PC-3 (cell line): ENCODE measurements around the gene TCFL5. TPM values are rescaled to one million over a fixed set of nuclear protein-coding genes. Genes with fewer than 3 reads are reported as not detected.

Experiments used
- ATAC-seq: fragments of 200-7000 bp; cut with Tn5 transposase; 2 replicates; pipeline ENCODE4 v1.9.1; 2020; ENCODE audit warnings: mild to moderate bottlenecking, moderate library complexity
- BruUV-seq: library from RNA; stranded (reverse); fragments of 400-500 nt; replicated peaks from 2 replicates; lab custom pipeline; 2021; lab: Mats Ljungman, UMichigan
- CTCF ChIA-PET: fragments of 300-600 bp; sonication (Branson Sonifier 250); formaldehyde crosslinking; loops from one replicate; lab custom pipeline; 2022; ENCODE audit warnings: antibody characterized with exemption; lab: Charles Lee
- POLR2A ChIA-PET: fragments of 300-600 bp; sonication (Branson Sonifier 250); formaldehyde crosslinking; loops from one replicate; lab custom pipeline; 2022; ENCODE audit warnings: antibody characterized with exemption; ENCODE audit not compliant: unreplicated experiment; lab: Charles Lee
- DNase-seq: peaks from one replicate; pipeline ENCODE4 v3.0.0-alpha.2; 2015
- H2AFZ ChIP-seq: fragments of 300-600 bp; sonication (generic); 2 replicates; pipeline ENCODE4 v1.6.0; 2016; ENCODE audit warnings: antibody characterized with exemption, low read length
- H3F3A ChIP-seq: fragments of 300-600 bp; sonication (generic); one replicate; pipeline ENCODE4 v1.6.0; 2017; ENCODE audit warnings: antibody characterized with exemption, low read length, control low read depth, mild to moderate bottlenecking; ENCODE audit not compliant: unreplicated experiment
- H3K27ac ChIP-seq: fragments of 300-600 bp; sonication (generic); 2 replicates; pipeline ENCODE4 v1.5.1; 2016; ENCODE audit warnings: mild to moderate bottlenecking, low read length
- H3K27me3 ChIP-seq: fragments of 300-600 bp; sonication (generic); 2 replicates; pipeline ENCODE4 v1.6.1; 2016; ENCODE audit warnings: low read length, mixed read lengths
- H3K36me3 ChIP-seq: fragments of 300-600 bp; sonication (generic); 2 replicates; pipeline ENCODE4 v1.6.1; 2016; ENCODE audit warnings: low read depth, mixed run types, low read length, mixed read lengths
- H3K4me1 ChIP-seq: fragments of 300-600 bp; sonication (generic); 2 replicates; pipeline ENCODE4 v1.5.1; 2016; ENCODE audit warnings: low read length; ENCODE audit not compliant: insufficient read depth
- H3K4me2 ChIP-seq: fragments of 300-600 bp; sonication (generic); 2 replicates; pipeline ENCODE4 v1.6.0; 2016; ENCODE audit warnings: low read length
- H3K4me3 ChIP-seq: fragments of 300-600 bp; sonication (generic); 2 replicates; pipeline ENCODE4 v1.5.1; 2016; ENCODE audit warnings: mild to moderate bottlenecking, low read length, mixed read lengths
- H3K79me2 ChIP-seq: fragments of 300-600 bp; sonication (generic); 2 replicates; pipeline ENCODE4 v1.6.1; 2017; ENCODE audit warnings: low read length, mixed read lengths
- H3K9ac ChIP-seq: fragments of 300-600 bp; sonication (generic); 2 replicates; pipeline ENCODE4 v1.6.0; 2016; ENCODE audit warnings: mild to moderate bottlenecking, low read length
- H3K9me2 ChIP-seq: fragments of 300-600 bp; sonication (generic); replicated peaks from 2 replicates; pipeline ENCODE4 v1.6.1; 2016; ENCODE audit warnings: mixed run types, low read length, mixed read lengths
- H3K9me3 ChIP-seq: fragments of 300-600 bp; sonication (generic); 2 replicates; pipeline ENCODE4 v1.6.1; 2016; ENCODE audit warnings: low read length, mixed read lengths
- H4K20me1 ChIP-seq: fragments of 300-600 bp; sonication (generic); 2 replicates; pipeline ENCODE4 v1.6.1; 2016; ENCODE audit warnings: low read length, mixed read lengths
- CTCF ChIP-seq: fragments of 300-600 bp; sonication (generic); conservative IDR thresholded peaks from 2 replicates; pipeline ENCODE4 v1.5.1; 2017; ENCODE audit warnings: antibody characterized with exemption, low read depth, mild to moderate bottlenecking, low read length
- EZH2 ChIP-seq: fragments of 300-600 bp; sonication (generic); IDR thresholded peaks from one replicate; pipeline ENCODE4 v1.6.1; 2017; ENCODE audit warnings: antibody characterized with exemption, mild to moderate bottlenecking, low read length; ENCODE audit not compliant: unreplicated experiment
- EZH2phosphoT487 ChIP-seq: fragments of 300-600 bp; sonication (generic); IDR thresholded peaks from 2 replicates; pipeline ENCODE4 v1.6.1; 2018; ENCODE audit warnings: mild to moderate bottlenecking, antibody characterized with exemption, low read length, borderline replicate concordance
- intact Hi-C: fragments of 100-400 bp; cut with micrococcal nuclease; formaldehyde crosslinking; loops from 2 replicates; pipeline ENCODE4 v1.9.0; 2023
- total RNA-seq: library from RNA; depleted of rRNA; stranded (reverse); fragments of >200 nt; gene quantifications from 2 replicates; pipeline ENCODE4 v1.2.3, GENCODE V29; 2014

TCFL5 gene
- total RNA-seq, 1 experiment from 2014 or later, result 15.8 TPM

- BruUV-seq, result no TSS peak
- Histone ChIP-seq H3K27ac (no peak overlapping the region), H3K4me3 (no peak overlapping the region), H3K9ac (no peak overlapping the region), H3K36me3 (peaks cover 54% of the 10 kb centered on the region), H3K79me2 (no peaks in the 10 kb centered on the region), H3K27me3 (no peaks in the 10 kb centered on the region), H3F3A (no peaks in the 10 kb centered on the region), H3K4me2 (no peak overlapping the region), H2AFZ (no peak overlapping the region), H3K9me3 (no peaks in the 10 kb centered on the region), H3K4me1 (no peaks in the 10 kb centered on the region), H3K9me2 (no peaks in the 10 kb centered on the region), H4K20me1 (no peaks in the 10 kb centered on the region)
- DNase-seq (no peak), ATAC-seq (no peak)
- CTCF ChIA-PET, result no interaction called here
- POLR2A ChIA-PET, result no interaction called here
- intact Hi-C loops, result no loop called here
- TF ChIP-seq EZH2phosphoT487 (no peak), EZH2 (no peak), CTCF (no peak)
Observed at GRCh38 chr20:62894261-62894660, 32.6 kb upstream of the TCFL5 start.

- POLR2A ChIA-PET, result interaction anchor here (0.7 kb wide), 1 partner anchor 13 kb away, joined by 3 read pairs; no protein-coding TSS in a partner anchor
- no peak overlapping the region for H3K4me3 ChIP-seq
- no peak for ATAC-seq
- no peaks in the 10 kb centered on the region for H3K9me2 ChIP-seq
- H3K36me3 ChIP-seq, result peaks cover 60% of the 10 kb centered on the region
- H3K4me2 ChIP-seq, result no peak overlapping the region
- H3K4me1 ChIP-seq, result no peaks in the 10 kb centered on the region
- no peaks in the 10 kb centered on the region for H3K9me3 ChIP-seq
- no peak for DNase-seq
- H2AFZ ChIP-seq, result no peak overlapping the region
- CTCF ChIA-PET, result interaction anchor here (0.6 kb wide), 1 partner anchor 47 kb away, joined by 7 read pairs; no protein-coding TSS in a partner anchor
- TSS peak; percentile 2 for BruUV-seq
- H3K9ac ChIP-seq, result no peak overlapping the region
- intact Hi-C loops, result no loop called here
- H3K27ac ChIP-seq, result no peak overlapping the region
- H3K79me2 ChIP-seq, result no peaks in the 10 kb centered on the region
- H4K20me1 ChIP-seq, result no peaks in the 10 kb centered on the region
- no peaks in the 10 kb centered on the region for H3K27me3 ChIP-seq
- H3F3A ChIP-seq, result no peaks in the 10 kb centered on the region
- TF ChIP-seq EZH2, result no peak
- no peak for TF ChIP-seq EZH2phosphoT487
- TF ChIP-seq CTCF, result peak; percentile 43
Observed at GRCh38 chr20:62893700-62894099, 32.1 kb upstream of the TCFL5 start.

- Histone ChIP-seq H3K9me2 (no peaks in the 10 kb centered on the region), H3K79me2 (no peaks in the 10 kb centered on the region), H3K36me3 (peaks cover 70% of the 10 kb centered on the region), H2AFZ (no peak overlapping the region), H3K27ac (no peak overlapping the region), H3F3A (peaks cover 4% of the 10 kb centered on the region), H3K9me3 (no peaks in the 10 kb centered on the region), H3K4me2 (no peak overlapping the region), H4K20me1 (no peaks in the 10 kb centered on the region), H3K4me3 (no peak overlapping the region), H3K27me3 (no peaks in the 10 kb centered on the region), H3K4me1 (no peaks in the 10 kb centered on the region), H3K9ac (no peak overlapping the region)
- ATAC-seq, result no peak
- ChIA-PET CTCF (interaction anchor here (0.6 kb wide), 1 partner anchor 46 kb away, joined by 7 read pairs; no protein-coding TSS in a partner anchor), POLR2A (interaction anchor here (0.7 kb wide), 2 partner anchors 14 to 77 kb away, joined by 3 read pairs; no protein-coding TSS in a partner anchor)
- no peak for TF ChIP-seq EZH2phosphoT487
- no peak for TF ChIP-seq CTCF
- no peak for TF ChIP-seq EZH2
- intact Hi-C loops, result no loop called here
- no peak for DNase-seq
- BruUV-seq, result no TSS peak
Observed at GRCh38 chr20:62892348-62893304, 31.0 kb upstream of the TCFL5 start.
